ENCODE data around the gene FXR2.
A peak's percentile ranks its signal among the peaks of the same experiment; 100 is the strongest.
"Not testable (repeated sequence)": the region's sequence is repeated elsewhere in the genome, so short reads cannot be mapped to it uniquely, and the experiment has no call there.

Gene FXR2

DNA sequence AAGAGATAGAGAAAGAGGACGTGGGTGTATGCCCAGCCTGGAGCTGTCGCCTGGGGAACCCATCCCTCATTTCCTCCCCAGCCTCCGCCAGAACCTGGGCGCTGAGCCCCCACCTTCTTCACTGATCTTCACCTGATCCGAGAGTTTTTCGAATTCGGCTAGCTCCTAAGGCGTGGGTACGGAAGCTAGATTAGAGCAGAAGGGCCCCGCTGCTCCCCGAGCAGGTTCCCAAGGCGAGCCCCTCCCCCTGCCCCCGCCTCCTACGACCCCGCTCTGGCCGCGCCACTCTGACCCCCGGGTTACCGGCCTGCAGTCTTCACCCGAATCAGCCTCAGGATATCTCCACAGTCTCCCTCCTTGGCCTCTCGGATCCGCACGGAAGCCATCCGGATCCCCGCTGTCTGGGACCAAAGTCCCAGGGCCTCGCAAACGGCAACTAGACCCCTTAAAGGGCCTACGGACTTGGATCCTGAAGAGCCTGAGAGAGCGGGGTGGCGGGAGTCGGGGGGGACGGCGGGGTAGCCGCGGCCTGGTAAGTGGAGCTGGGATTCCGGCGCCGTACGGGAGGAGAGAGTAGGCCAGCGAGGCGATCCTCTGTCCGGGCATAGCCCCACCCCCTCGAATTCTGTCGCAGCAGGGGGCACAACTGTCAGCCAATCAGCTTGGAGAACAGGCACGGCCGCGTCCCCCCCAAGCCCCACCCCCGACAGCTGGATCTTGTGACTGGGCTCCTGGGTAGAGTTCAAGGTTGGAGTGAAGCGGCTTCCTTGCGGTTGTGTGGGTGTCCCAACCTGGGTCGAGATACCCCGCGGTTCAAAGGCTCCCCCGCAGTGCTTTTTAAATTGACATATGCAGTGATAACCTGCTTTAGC is 12.8 kb upstream of the FXR2 start, which contains the start of gene SAT2:
SAT2 (minus strand) TSS at position 572 of the 872 bp plus-strand sequence; CDS start at position 386, 186 bp downstream.
- DNase-seq = peak; percentile 85

DNA sequence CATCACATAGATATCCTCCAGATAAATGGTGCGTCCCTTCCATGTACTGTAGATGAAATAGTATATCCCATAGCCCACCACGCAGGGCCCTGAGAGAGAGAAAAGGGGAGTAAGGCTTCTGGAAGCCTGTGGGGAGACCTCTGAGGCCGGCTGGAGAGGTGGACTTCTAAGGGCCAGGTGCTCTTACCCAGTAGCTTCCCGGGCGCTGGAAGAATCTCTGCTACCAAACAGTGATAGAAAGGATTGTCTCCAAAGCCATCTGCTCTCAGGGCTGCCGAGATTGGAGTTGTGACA is 12.2 kb upstream of the FXR2 start:
- no peak for DNase-seq

DNA sequence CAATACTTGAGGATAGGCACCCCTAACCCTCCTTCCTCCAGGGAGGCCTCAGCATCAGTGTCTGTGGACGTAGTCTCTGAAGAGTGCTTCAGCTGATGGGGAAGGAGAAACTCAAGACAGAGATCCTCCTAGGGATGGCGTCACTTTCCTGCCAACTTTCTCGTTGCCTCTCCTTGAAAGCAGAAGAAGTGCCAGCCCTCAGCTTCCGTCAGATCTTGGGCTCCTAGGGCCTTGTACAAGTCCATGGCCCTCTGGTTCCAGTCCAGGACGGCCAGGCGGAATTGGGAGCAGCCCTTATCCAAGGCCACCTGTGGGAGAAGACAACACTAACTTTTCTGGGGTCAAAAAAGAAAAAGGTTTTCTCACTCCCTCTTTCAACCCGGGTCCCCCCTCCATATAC is 11.6 kb upstream of the FXR2 start:
- DNase-seq = no peak

DNA sequence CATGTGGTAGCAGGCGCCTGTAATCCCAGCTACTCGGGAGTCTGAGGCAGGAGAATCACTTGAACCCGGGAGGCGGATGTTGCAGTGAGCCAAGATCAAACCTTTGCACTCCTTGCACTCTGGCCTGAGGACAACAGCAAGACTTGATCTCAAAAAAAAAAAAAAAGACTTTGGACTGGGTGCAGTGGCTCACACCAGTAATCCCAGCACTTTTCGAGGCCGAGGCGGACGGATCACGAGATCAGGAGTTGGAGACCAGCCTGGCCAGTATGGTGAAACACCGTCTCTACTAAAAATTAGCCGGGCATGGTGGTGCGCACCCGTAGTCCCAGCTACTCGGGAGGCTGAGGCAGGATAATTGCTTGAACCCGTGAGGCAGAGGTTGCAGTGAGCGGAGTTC is 11.1 kb upstream of the FXR2 start:
- DNase-seq = not testable (repeated sequence)

DNA sequence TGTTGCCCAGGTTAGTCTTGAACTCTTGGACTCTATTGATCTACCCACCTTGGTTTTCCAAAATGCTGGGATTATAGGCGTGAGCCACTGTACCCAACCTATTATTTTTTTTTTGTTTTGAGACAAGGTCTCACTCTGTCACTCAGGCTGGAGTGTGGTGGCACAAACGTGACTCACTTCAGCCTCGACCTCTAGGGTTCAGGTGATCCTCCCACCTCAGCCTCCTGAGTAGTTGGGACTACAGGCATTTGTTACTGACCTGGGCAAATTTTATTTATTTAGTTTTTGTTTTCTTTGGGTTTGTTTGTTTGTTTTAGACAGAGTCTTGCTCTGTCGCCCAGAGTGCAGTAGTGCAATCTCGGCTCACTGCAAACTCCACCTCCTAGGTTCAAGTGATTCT is 9.0 kb upstream of the FXR2 start:
- DNase-seq = no peak

DNA sequence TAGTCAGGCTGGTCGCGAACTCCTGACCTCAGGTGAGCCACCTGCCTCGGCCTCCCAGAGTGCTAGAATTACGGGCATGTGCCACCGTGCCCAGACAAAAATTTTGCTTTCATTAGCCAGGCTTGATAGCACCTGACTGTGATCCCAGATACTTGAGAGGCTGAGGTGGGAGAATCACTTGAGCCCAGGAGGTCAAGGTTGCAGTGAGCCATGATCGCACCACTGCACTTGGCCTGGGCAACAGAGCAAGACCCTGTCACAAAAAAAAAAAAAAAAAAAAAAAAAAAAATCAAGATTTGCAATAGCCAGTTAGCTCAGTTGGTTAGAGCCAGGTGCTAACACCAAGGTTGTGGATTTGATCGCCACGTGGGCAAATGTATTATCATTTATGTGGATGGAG is 6.1 kb upstream of the FXR2 start:
- DNase-seq = no peak

DNA sequence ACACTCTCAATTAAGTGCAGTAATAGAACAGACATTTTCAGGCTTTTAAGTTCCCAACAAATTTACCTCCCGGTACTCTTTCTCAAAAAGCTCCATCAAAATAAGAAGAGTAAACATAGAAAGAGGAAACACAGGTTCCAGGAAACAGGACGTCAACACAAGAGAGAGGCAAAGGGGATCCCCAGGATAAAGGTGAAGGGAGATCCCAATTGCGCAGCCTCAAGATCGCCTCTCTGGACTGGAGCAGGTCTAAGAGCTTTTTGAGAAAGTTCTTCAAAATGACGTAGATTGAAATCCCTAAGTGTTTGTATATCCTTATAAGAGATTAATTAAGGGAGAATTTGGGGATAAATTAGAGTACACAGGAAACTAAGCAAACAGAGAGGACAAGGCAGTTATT is 3.9 kb upstream of the FXR2 start:
- no peak for DNase-seq

DNA sequence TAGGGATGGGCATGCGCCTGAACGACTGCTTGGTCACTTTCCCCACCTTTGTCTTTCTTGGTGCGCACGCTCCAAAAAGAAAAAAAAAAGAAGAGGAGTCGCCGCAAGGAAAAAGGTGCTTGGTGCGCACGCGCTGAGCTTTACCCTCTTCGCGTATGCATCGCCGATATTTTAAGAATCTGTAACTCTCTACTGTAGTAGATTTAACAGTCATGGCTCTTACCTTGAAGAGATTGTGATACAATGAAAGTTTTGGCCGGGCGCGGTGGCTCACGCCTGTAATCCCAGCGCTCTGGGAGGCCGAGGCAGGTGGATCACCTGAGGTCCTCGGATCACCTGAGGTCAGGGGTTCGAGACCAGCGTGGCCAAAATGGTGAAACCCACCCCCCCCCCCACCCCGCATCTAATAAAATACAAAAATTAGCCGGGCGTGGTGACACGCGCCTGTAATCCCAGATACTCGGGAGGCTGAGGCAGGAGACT is 609 bp upstream of the FXR2 start:
- no peak for DNase-seq

DNA sequence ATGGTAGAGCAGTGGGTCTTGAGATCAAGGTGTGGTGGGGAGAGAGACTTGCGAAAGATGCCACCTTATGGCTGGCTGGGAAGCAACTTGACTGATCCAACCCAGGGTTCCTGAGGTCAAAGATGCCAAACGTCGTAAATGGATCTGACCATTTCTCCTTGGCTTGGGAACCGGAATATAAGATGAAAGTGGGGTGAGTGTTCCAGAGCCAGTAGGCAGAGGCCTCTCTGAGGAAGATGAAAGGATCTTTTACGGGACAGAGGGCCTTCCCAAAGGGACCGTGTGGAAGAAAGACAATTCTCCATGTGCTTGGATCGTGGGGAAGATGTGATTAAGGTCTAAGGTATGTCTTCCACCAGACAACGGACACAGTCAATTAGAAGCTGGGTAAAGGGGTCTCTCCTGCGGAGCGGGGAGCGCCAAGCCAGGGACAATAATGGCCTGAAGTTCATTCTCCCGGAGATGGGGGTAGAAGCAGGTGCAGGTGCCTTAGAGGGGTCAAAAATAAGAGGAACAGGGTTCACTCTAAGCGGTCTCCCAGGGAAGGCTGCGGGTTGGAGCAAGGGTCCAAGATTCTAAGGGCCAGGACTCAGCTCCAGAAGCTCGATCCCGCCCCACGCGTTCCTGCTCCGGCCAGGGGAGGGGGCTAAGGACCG is 800 bp downstream of the FXR2 start:
- DNase-seq = no peak

DNA sequence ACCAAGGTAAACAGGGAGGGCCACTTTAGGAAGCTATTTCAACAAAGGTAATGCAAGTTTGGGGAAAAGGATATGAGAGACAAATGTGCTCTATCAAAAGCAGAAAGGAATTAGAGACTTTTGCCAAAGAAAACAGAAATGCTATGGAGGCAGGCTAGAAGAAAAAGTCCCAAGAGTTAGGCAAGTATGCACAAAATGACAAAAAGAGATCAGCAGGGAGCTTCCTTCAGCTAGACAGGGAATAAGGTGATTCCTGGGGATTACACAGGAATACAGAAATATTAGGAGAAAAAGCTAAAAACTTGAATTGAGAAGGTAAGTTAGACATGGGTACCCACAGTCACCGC is 2.4 kb downstream of the FXR2 start:
- DNase-seq = no peak

DNA sequence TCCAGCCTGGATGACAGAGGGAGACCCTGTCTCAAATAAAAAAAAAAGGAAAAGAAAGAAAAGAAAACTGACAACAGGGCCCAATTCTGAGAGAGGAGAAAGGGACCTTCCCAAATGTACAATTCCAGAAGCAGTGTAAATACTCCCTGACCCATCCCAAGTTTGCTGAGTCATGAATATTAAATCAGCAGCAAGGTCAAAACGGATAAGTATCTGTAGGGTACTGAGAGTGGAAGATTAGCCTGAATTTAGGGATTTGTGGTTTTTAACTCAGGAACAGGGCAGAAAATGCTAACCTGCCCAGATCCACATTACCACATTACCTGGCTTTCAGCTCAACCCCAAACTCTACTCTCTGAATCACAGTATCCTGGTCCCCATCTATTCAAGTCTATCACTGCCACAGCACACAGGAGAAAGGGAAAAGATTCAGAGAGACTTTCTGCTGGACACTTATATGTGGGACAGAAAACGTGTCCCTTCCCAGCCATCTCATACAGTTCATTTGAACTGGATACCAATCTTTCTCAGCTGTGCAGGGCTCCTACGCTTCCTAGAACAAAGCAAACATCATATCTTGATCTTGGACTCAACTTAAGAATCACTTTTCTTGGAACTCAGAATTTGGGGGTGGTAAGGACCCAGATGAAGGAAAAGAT is 2.9 kb downstream of the FXR2 start:
- DNase-seq = no peak

DNA sequence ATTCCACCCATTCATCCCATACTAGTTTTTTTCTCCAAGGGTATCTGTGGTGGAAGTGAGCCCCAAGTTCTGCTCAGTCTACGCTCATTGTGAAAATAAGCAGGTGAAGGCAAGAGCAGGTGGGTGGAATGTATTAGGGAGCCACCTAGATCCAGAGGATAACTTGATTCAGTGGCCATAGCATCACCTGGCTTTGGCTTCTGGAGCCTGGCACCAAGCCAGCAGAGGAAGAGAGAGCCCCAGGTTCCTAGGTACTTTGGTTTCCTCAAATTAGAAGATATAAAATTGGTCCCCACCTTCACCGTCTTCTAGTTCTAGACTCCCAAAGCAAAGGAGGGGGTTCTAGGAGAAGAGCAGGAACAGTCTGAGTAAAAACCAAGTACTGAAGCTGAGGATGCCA is 4.1 kb downstream of the FXR2 start:
- no peak for DNase-seq

DNA sequence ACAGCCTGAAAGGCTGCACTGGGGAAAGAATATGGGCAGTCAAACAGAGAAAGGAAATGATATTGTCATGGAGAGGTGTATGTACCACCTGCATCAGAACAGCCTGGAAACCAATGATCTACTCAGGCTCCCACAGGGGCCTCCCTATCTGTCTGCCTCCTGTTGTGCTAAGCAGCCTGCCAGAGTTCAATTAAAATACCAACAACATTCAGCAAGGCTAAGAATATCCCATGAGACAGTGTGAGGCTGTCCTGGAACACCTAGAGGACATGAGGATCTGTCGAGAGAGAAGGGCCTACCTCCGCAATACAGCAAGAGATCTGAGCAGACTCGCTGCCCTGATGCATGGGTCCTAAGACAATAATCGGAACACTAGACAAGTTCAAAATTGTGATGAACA is 8.4 kb downstream of the FXR2 start:
- DNase-seq = no peak

DNA sequence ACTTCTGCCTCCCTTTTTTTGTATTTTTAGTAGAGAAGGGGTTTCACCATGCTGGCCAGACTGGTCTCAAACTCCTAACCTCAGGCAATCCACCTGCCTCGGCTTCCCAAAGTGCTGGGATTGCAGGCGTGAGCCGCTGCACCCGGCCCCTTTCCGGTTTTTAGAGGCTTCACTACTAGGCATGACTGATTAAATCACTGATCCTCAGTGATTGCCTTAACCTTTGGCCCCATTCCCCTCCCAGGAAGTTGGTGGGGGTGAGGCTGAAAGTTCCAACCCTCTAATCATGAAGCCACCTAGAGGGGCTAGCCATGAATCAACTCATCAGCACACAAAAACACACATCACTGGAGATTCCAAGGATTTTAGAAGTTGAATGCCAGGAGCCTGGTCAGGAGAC is 17.1 kb downstream of the FXR2 start:
- DNase-seq = not testable (repeated sequence)

DNA sequence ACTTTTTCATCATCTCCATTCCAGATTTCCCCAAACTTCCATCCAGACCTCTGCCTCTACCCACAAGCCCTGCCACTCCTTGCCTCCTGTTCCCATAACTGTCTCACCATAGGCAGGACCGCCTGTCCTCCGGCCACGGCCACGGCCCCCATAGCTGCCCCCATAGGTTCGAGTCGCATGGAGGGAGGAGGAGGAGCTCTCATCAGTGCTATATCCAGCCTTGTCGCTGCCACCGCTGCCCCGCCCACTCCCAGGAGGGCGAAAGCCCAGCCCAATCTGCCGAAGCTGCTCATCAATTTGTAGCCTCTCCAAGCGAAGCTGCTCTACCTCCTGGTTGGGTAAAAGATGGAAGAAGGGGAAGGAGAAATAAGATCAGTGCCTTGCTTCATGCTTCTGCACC is 21.4 kb downstream of the FXR2 start:
- DNase-seq = no peak

DNA sequence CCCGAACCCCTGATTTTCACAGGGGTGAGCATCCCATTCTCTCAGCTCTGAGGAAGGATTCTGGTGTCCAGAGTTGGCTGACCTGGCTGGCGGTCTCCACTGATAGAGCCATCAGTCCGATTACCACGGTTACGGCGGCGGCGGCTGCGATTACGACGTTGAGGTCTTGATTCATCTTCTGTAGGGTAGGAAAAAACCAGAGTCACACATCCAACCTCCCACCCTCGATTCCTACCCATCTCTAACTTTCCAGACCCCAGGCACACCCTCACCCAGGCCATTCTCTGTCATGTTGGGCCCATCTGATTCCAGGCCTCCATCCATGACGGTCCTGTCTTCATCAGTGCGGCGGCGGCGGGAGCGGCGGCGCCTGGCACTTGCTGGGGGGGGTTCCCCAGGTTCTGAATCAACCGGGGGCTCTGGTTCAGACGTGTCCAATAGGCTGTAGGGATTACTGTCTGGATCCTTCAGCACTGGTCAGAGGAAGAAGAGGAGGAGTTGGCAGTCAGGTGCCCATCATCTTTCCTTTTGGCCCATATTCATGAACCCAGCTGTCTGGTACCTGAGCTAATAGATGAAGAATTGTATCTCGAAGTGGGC is 22.2 kb downstream of the FXR2 start:
- no peak for DNase-seq

DNA sequence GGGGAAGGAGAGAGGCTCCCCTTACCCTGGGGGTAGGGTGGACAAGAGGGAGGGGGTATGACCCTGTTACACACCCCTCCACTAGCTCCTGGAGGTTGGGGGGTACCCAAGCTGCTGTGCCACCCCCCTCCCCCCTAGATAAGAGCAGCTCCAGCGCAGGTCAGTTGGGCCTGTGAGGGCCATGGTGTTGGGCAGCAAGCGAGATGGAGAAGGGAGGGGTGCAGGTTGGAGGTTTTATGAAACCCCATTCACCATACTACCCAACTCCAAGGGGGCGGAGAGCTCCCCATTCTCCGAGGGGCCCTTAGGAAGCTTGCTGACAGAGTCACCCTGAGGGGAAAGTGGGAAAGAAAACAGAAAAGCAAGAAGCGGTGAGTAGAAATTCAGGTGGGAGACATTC is 23.1 kb downstream of the FXR2 start:
- DNase-seq = no peak

DNA sequence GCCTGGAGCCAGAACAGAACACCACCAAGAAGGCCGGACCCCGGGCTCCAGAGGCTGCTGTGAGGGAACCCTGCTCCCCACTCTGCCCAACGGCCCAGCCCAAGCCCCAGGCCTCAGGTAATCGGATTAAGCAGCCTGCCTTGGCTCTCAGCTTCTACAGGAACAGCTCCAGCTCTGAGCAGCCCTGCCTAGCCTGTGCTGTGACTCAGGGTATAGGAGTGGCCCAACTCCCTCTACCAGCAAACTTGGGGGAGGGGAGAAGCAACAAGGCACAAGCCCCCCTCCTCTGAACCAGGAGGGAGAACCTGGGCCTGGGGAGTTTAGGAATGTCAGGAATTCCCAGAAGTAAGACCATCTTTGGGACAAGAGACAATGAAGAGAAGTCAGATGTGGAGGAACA is 24.0 kb downstream of the FXR2 start:
- no peak for DNase-seq

DNA sequence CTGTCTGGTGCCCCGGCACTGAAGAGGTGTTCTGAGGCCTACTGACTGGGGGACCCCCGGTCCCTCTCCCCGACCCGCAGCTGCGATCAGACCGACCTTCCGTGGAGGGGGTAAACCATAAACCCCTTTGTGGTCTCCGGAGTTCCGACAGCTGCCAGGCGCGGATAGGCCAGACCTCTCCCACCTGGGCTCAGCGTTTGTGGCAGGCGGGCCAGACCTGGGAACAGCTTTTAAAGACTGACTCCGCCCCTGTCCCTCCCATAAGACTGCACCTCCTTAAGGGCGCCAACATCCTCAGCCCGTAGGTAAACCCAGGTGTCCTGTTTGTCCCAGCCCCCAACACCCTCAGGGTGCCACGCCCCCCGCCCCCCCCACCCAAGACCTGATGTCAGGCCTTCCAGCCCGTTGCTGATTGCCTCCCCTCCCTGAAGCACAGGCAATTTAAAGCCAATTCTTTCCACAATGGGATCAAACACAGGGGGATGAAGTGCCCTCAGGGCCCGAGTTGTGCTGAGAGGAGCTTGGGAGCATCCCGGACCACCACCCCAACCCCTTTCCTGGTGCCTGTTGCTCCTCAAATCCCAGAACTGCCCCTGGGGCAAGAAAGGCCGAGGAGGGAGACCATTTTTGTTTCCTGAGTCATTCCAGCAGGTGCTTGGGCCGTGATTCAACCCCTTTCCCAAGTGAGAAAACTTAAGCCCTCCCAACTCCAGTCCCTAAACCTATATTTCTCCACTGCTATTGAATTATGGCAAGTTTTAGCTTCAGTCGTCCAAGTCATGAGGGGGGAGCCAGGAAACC is 24.6 kb downstream of the FXR2 start, which contains the start of gene SOX15:
SOX15 (minus strand) TSS at position 204 of the 801 bp plus-strand sequence. CDS start 418 bp downstream, outside the sequence.
- no peak for DNase-seq

DNA sequence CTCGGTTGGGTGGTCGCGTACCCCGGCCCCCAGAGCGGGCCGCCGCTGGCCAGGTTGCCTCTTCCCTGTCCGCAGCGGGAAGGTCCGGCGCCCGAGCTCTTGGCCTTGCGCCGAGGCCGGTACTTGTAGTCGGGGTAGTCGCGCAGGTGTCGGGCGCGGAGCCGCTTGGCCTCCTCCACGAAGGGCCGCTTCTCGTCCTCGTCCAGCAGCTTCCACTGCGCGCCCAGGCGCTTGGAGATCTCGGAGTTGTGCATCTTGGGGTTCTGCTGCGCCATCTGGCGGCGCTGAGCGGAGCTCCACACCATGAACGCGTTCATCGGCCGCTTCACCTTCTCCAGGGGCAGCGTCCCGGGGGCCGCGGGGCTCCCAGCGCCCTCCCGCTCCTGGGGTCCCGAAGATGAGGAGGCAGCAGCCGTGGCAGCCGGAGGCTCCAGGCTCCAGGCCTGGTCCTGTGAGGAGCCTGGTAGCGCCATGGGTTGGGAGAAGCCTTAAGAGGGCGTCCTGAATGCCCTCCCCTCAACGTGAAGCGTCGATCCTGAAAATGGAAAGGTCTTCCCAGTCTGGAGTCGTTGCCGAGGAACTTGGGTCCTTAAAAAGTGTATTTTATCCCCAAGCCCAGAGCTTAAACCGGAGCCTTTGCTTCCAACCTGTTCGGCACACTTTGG is 25.4 kb downstream of the FXR2 start:
- peak; percentile 59 for DNase-seq

DNA sequence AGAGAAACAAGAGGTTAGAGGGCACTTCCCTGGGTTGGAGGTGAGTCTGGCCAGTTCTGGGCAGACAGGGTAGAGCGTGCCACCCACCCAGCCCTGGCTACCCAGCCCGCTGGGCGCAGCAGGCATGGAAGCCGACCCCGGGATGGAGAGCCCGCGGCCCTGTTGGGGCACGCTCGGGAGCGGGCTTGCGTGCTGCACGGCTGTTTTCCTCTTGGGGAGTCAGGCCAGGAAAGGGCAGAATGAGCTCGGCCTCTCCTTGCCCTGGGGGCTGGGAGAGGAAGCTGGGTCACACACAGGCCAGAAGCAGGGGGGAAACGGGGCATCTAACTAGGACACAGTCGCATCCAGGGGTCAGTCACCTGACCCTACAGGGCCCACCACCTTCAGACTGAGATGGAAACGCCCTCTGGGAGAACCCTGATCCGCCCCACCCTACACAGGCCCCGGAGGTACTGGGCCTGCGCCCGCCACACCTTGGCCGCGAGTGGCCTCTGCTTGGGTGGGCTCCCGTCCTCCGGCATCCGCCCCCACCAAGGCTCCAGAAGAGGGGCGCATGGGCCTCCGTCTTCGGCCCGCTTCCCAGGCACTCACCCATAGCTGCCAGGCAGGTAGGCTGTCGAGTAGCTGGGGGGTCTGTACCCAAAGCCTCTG is 26.0 kb downstream of the FXR2 start:
- no peak for DNase-seq
